Chondrocyte (in vitro differentiated cells): ENCODE data around the gene ITPRID2. TPM values are rescaled to one million over a fixed set of nuclear protein-coding genes. Genes with fewer than 3 reads are reported as not detected.

Experiments used
- DNase-seq: peaks from one replicate; pipeline ENCODE4 v3.0.0; 2021; ENCODE audit warnings: mixed read lengths, low spot score
- H3K27ac Mint-ChIP-seq: one replicate; pipeline ENCODE4 v1.8.0; 2021; ENCODE audit warnings: mild to moderate bottlenecking, moderate library complexity, mixed read lengths; ENCODE audit not compliant: unreplicated experiment
- H3K27me3 Mint-ChIP-seq: 2 replicates; pipeline ENCODE4 v1.8.0; 2021; ENCODE audit warnings: low read depth, mixed read lengths
- H3K36me3 Mint-ChIP-seq: 2 replicates; pipeline ENCODE4 v1.8.0; 2021; ENCODE audit warnings: low read depth, mixed read lengths
- H3K4me1 Mint-ChIP-seq: 2 replicates; pipeline ENCODE4 v1.8.0; 2021; ENCODE audit warnings: low read depth, mild to moderate bottlenecking, mixed read lengths
- H3K4me3 Mint-ChIP-seq: one replicate; pipeline ENCODE4 v1.8.0; 2021; ENCODE audit warnings: mild to moderate bottlenecking, moderate library complexity, mixed read lengths; ENCODE audit not compliant: unreplicated experiment
- H3K9me3 Mint-ChIP-seq: 2 replicates; pipeline ENCODE4 v1.8.0; 2021; ENCODE audit warnings: low read depth, mixed read lengths
- CTCF ChIP-seq: fragments of 200-600 bp; sonication (generic); IDR thresholded peaks from 2 replicates; pipeline ENCODE4 v1.5.0; 2021; ENCODE audit warnings: antibody characterized with exemption, mild to moderate bottlenecking, moderate library complexity
- total RNA-seq: library from RNA; stranded (reverse); gene quantifications from 3 replicates; pipeline ENCODE4 v1.2.1, GENCODE V29; 2021

ITPRID2 gene
- total RNA-seq, 1 donor from 2014 or later = 64.6 TPM

DNA sequence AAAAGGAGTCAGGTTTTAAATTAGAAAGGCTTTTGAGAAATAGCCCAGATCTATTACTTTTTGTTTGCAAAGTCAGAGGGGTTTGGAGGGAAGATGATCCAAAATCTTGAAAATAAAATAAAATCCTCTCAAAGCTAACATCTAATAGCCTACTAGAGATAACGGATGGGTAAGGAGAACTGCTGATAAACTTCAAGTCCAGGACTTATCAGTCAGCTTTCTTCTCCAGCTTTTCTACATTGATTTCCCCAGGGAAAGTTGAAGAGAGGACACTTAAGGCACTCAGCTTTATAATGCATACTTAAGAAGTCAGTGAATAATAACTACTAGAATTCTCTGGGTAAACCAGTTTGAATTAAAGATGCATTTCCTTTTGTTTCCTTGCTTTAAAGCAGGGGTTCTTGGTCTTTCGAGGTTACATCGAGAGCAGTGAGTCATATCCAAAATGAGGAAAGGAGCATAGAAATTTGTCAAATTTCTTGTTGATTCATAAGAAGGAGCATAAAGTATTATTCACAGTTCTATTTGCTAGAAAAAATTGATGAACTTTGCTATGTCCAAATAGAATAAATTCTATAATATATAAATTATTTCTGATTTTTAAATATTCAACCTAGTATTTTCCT is 43.2 kb upstream of the ITPRID2 start:
- Mint-ChIP-seq H3K9me3 (no peaks in the 10 kb centered on the region), H3K4me1 (peaks cover 25% of the 10 kb centered on the region), H3K27me3 (no peaks in the 10 kb centered on the region), H3K4me3 (no peak overlapping the region), H3K36me3 (no peaks in the 10 kb centered on the region), H3K27ac (no peak overlapping the region)
- no peak for DNase-seq
- no peak for TF ChIP-seq CTCF

DNA sequence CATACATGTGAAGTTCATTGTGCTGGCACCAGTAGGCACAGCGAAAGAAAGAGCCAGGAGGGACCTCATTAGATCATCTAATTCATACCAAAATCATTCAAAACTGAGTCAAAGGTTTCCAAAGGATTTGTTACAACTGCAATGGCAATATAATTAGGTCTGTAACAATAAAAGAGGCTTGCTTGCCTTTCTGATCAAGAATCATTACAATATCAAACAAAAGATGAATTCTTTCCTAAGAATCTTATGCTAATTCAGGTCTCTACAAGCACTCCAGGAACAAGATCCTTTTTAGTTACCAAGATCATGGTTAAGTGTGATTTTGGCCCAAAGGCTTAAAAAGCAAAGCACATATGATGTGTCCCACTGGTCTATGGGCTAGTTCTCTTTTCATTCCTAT is 41.9 kb upstream of the ITPRID2 start:
- TF ChIP-seq CTCF = no peak
- no peak for DNase-seq
- Mint-ChIP-seq H3K36me3 (no peaks in the 10 kb centered on the region), H3K27me3 (no peaks in the 10 kb centered on the region), H3K9me3 (no peaks in the 10 kb centered on the region), H3K4me1 (peaks cover 25% of the 10 kb centered on the region), H3K4me3 (no peak overlapping the region), H3K27ac (no peak overlapping the region)

GRCh38 chr2:181850936-181851560 is 40.5 kb upstream of the ITPRID2 start:
- no peak for TF ChIP-seq CTCF
- H3K4me1 Mint-ChIP-seq = peaks cover 25% of the 10 kb centered on the region
- H3K27ac Mint-ChIP-seq = no peak overlapping the region
- no peak for DNase-seq
- no peaks in the 10 kb centered on the region for H3K27me3 Mint-ChIP-seq
- H3K9me3 Mint-ChIP-seq = no peaks in the 10 kb centered on the region
- H3K4me3 Mint-ChIP-seq = no peak overlapping the region
- no peaks in the 10 kb centered on the region for H3K36me3 Mint-ChIP-seq

DNA sequence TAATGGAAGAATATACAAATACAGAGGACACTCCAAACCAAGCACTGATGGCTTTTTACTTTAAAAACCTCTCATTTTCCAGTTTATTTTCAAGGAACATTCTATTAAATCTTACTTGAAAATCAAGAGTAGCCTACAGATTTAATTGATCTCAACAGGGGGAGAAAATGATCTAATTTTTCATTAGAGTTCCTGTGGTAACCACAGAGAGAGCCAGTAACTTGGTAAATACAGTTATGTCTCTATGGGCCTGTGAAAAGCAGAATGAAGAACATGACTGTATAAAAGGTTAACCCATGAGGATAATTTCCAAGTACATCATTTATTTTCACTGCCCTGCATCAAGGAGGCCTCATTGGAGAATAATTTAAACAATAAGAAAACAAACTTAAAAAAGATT is 39.8 kb upstream of the ITPRID2 start:
- no peak for DNase-seq
- Mint-ChIP-seq H3K4me3 (no peak overlapping the region), H3K9me3 (no peaks in the 10 kb centered on the region), H3K4me1 (peaks cover 25% of the 10 kb centered on the region), H3K27ac (no peak overlapping the region), H3K27me3 (no peaks in the 10 kb centered on the region), H3K36me3 (no peaks in the 10 kb centered on the region)
- TF ChIP-seq CTCF = no peak

DNA sequence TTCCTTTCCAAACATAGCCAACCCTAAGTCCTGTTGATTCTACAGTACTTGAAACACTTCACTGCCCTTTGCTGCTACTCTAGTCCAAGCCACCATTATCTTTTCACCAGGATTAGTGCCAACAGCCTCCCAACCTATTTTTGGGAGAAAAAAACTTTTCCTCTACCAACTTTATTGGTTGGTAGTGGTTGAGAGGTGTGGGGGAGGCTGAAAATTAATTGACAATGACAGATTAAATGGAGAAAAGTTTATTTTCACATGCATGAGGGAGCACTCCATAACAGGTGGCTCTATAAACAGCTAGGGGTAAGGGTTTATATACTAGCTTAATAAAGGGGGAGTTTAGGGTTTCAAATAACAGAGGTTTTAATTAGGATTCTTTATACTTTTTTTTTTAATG is 37.8 kb upstream of the ITPRID2 start:
- no peak for DNase-seq
- TF ChIP-seq CTCF = no peak
- Mint-ChIP-seq H3K36me3 (no peaks in the 10 kb centered on the region), H3K4me3 (no peak overlapping the region), H3K27ac (no peak overlapping the region), H3K4me1 (peaks cover 20% of the 10 kb centered on the region), H3K27me3 (no peaks in the 10 kb centered on the region), H3K9me3 (no peaks in the 10 kb centered on the region)
